Frontal cortex (tissue), 4 donors: ENCODE results near the gene NUDT6. TPM values are rescaled to one million over a fixed set of nuclear protein-coding genes. Genes with fewer than 3 reads are reported as not detected.
"Not testable (repeated sequence)": the region's sequence is repeated elsewhere in the genome, so short reads cannot be mapped to it uniquely, and the experiment has no call there.

Experiments used
- DNase-seq, 2 donors: peaks; one replicate each; pipeline ENCODE4 v3.0.0; 2012; ENCODE audit warnings: low spot score in 2 of 2
- FAIRE-seq: peaks from 2 replicates; lab custom pipeline; 2012; peaks lifted over from hg19 to GRCh38; lab: Jason Lieb, UNC
- total RNA-seq: library from RNA; depleted of rRNA; stranded (reverse); fragments of >200 nt; gene quantifications from one replicate; pipeline ENCODE4 v1.2.3, GENCODE V29; 2014
- donor health status: control.
- donor health status: control.
- donor health status: control.

The NUDT6 gene
- total RNA-seq, 1 donor from 2014 or later, result 6.9 TPM

DNA sequence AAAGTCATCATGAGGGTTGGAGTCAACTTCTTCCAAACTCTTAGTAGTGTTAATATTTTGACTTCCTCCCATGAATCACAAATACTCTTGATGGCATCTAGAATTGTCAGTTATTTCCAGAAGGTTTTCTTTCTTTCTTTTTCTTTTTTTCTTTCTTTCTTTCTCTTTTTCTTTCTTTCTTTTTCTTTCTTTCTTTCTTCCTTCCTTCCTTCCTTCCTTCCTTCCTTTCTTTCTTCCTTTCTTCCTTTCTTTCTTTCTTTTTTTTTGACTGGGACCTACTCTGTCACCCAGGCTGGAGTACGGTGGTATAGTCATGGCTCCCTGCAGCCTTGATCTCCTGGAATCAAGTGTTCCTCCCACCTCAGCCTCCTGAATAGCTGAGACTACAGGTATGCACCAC lies 78.0 kb downstream of the NUDT6 start:
- not testable (repeated sequence) for DNase-seq, FAIRE-seq

DNA sequence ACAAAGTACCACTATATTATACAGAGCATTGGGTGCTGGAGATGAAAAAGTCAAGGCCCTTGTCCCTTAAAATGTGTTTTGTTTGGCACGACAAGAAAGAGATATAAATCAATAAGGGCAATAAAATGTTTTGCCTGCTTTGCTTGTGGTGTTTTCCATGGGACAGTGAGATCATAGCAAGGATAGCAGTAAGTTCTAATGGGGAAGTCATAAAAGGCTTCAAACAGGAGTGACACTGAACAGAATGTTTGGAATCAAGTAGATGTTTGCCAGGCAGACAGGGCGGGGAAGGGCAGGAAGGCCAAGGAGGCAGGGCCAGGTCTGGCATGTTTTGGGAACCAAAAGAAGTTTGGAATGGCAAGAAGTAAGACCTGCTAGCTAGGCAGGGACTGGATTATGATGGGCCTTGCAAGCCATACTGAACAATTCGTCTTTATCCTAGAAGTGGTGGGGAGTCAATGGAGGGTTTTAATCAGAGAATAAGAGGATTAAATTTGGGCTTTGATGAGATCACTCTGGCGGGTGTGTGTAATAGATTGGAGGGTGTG lies 79.3 kb downstream of the NUDT6 start:
- DNase-seq (no peak), FAIRE-seq (no peak)

Other genes with a start within 250 kb of the NUDT6 start
- gene BBS12, start 189.9 kb downstream of the NUDT6 start, total RNA-seq, result 16.3 TPM
- 12.2 TPM for gene FGF2, start 95.8 kb downstream of the NUDT6 start, total RNA-seq